Gastrocnemius medialis (tissue), 4 donors: Measurements from ENCODE around the gene SV2C. TPM values are rescaled to one million over a fixed set of nuclear protein-coding genes. Genes with fewer than 3 reads are reported as not detected.

Experiments used
- ATAC-seq, 2 donors: fragments of 150-250 bp; one replicate each; pipeline ENCODE4 v1.9.1; 2016
- DNase-seq, 2 donors: peaks; one replicate each; pipeline ENCODE4 v3.0.0-alpha.2; 2019
- H3K27ac ChIP-seq, 4 donors: fragments of 200-600 bp; sonication (generic); 1 replicate in 1 of 4; 2 replicates in 3 of 4; pipeline ENCODE4 v1.5.1; 2016 to 2018; ENCODE audit warnings: mild to moderate bottlenecking in 2 of 4, moderate library complexity in 1 of 4
- H3K27me3 ChIP-seq, 3 donors: fragments of 200-600 bp; sonication (generic) in 2 of 3; 1 replicate in 1 of 3; 2 replicates in 2 of 3; pipeline versions ENCODE4 v1.5.1 to v1.6.0; 2016 to 2019; ENCODE audit warnings: mild to moderate bottlenecking in 1 of 3, moderate library complexity in 1 of 3
- H3K36me3 ChIP-seq, 2 donors: fragments of 200-600 bp; sonication (generic) in 1 of 2; one replicate each; pipeline ENCODE4 v1.5.1; 2017 to 2018
- H3K4me1 ChIP-seq, 2 donors: fragments of 200-600 bp; sonication (generic) in 1 of 2; one replicate each; pipeline ENCODE4 v1.5.1; 2016 to 2017; ENCODE audit warnings: mild to moderate bottlenecking in 2 of 2
- H3K4me3 ChIP-seq, 4 donors: fragments of 200-600 bp; sonication (generic) in 3 of 4; 1 replicate in 1 of 4; 2 replicates in 3 of 4; pipeline ENCODE4 v1.5.1; 2016 to 2019; ENCODE audit warnings: mild to moderate bottlenecking in 2 of 4
- H3K9me3 ChIP-seq, 3 donors: fragments of 200-600 bp; sonication (generic) in 2 of 3; 1 replicate in 1 of 3; 2 replicates in 2 of 3; pipeline ENCODE4 v1.5.1; 2016 to 2019
- CTCF ChIP-seq, 5 experiments: fragments of 450-650 bp in 3 of 5; fragments of 200-600 bp in 2 of 5; sonication (generic) in 2 of 5; IDR thresholded peaks in 4 of 5; conservative IDR thresholded peaks in 1 of 5; 1 replicate in 4 of 5; 2 replicates in 1 of 5; pipeline ENCODE4 v1.5.1; 2016 to 2019; ENCODE audit warnings: antibody characterized with exemption in 5 of 5, mild to moderate bottlenecking in 3 of 5, moderate library complexity in 3 of 5
- POLR2A ChIP-seq, 2 donors: fragments of 450-650 bp; IDR thresholded peaks; one replicate each; pipeline ENCODE4 v1.6.1; 2017; ENCODE audit warnings: antibody characterized with exemption in 2 of 2, mild to moderate bottlenecking in 2 of 2, moderate library complexity in 2 of 2
- in situ Hi-C, 4 donors: fragments of 200-750 bp; cut with MboI; loops; one replicate each; pipeline versions ENCODE4 v1.15.0 to v1.8.0; 2017; ENCODE audit warnings: low sequenced_read_pairs in 4 of 4
- intact Hi-C: fragments of 100-400 bp; cut with DNase I; formaldehyde crosslinking; loops from one replicate; pipeline ENCODE4 v1.15.1; 2023; ENCODE audit warnings: low total_unique reads
- total RNA-seq, 4 donors: library from RNA; depleted of rRNA; stranded (reverse); fragments of >200 nt; gene quantifications; one replicate each; pipeline versions ENCODE4 v1.1.0 to v1.2.3, GENCODE V29; 2016

Gene SV2C
- total RNA-seq, 4 donors from 2014 or later = not detected

GRCh38 chr5:76372323-76373054 lies 289.3 kb downstream of the SV2C start:
- H3K9me3 ChIP-seq = no peaks in the 10 kb centered on the region
- ATAC-seq (no peak), DNase-seq (no peak)
- H3K27ac ChIP-seq = no peak overlapping the region
- no peaks in the 10 kb centered on the region for H3K4me1 ChIP-seq
- in situ Hi-C loops = no loop called here
- intact Hi-C loops = no loop called here
- no peaks in the 10 kb centered on the region for H3K27me3 ChIP-seq
- no peaks in the 10 kb centered on the region for H3K36me3 ChIP-seq
- TF ChIP-seq POLR2A (IDR thresholded peaks at IDR 0.05) = no peak
- no peak overlapping the region for H3K4me3 ChIP-seq

- ATAC-seq = no peak
- intact Hi-C loops = no loop called here
These were observed 293.1 kb downstream of the SV2C start for GRCh38 chr5:76376148-76376865.

DNA sequence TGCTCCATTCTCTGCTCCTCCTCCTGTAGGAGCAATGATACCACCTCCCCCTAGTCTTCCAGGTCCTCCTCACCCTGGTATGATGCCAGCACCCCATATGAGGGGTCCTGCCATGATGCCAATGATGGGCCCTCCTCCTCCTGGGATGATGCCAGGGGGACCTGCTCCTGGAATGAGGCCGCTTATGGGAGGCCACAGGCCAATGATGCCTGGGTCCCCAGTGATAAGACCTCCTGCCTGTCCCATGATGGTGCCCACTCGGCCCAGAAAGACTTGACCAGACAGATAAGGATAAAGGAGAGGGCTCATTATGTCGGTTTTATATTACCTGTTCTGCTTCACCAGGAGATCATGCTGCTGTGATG lies 293.7 kb downstream of the SV2C start:
- intact Hi-C loops (no loop called here), in situ Hi-C loops (no loop called here)
- no peaks in the 10 kb centered on the region for H3K4me1 ChIP-seq
- no peak overlapping the region for H3K27ac ChIP-seq
- no peak for TF ChIP-seq POLR2A (IDR thresholded peaks at IDR 0.05)
- no peak for TF ChIP-seq CTCF (IDR thresholded peaks at IDR 0.05 in 4 of 5, conservative IDR thresholded peaks at IDR 0.05 in 1 of 5)
- no peak for DNase-seq
- H3K36me3 ChIP-seq = no peaks in the 10 kb centered on the region
- ATAC-seq = no peak
- H3K4me3 ChIP-seq = no peak overlapping the region
- no peaks in the 10 kb centered on the region for H3K9me3 ChIP-seq
- H3K27me3 ChIP-seq = no peaks in the 10 kb centered on the region

More at GRCh38 chr5:76376148-76376865, 293.1 kb downstream of the SV2C start:
- Histone ChIP-seq H3K27me3 (no peaks in the 10 kb centered on the region), H3K36me3 (no peaks in the 10 kb centered on the region), H3K4me1 (no peaks in the 10 kb centered on the region), H3K9me3 (no peaks in the 10 kb centered on the region), H3K27ac (no peak overlapping the region), H3K4me3 (no peak overlapping the region)
- no peak for TF ChIP-seq CTCF (IDR thresholded peaks at IDR 0.05 in 4 of 5, conservative IDR thresholded peaks at IDR 0.05 in 1 of 5)
- no peak for TF ChIP-seq POLR2A (IDR thresholded peaks at IDR 0.05)
- in situ Hi-C loops = no loop called here
- no peak for DNase-seq

DNA sequence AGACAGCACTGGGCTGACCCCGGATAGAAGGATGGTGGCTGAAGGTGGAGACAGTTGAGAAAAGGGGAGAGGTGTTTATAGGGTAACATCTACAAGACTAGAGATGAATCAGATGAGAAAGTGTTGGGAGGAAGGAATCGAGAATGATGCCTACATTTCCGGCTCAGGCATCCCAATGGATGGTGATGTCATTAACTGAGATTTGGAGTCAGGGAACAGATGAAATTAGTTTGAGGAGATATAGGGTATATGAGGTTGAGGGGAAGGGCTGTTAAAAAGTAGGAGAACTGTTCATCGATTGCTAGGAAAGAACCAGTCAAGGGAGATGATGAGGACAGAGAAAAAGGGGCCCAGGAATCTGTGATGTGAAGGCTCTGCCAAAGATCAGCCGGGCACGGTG lies 295.2 kb downstream of the SV2C start:
- Histone ChIP-seq H3K4me1 (no peaks in the 10 kb centered on the region), H3K27me3 (no peaks in the 10 kb centered on the region), H3K27ac (no peak overlapping the region), H3K4me3 (no peak overlapping the region), H3K36me3 (no peaks in the 10 kb centered on the region), H3K9me3 (no peaks in the 10 kb centered on the region)
- ATAC-seq (no peak), DNase-seq (no peak)
- no peak for TF ChIP-seq CTCF (IDR thresholded peaks at IDR 0.05 in 4 of 5, conservative IDR thresholded peaks at IDR 0.05 in 1 of 5)
- no peak for TF ChIP-seq POLR2A (IDR thresholded peaks at IDR 0.05)
- intact Hi-C loops = no loop called here
- in situ Hi-C loops = no loop called here

DNA sequence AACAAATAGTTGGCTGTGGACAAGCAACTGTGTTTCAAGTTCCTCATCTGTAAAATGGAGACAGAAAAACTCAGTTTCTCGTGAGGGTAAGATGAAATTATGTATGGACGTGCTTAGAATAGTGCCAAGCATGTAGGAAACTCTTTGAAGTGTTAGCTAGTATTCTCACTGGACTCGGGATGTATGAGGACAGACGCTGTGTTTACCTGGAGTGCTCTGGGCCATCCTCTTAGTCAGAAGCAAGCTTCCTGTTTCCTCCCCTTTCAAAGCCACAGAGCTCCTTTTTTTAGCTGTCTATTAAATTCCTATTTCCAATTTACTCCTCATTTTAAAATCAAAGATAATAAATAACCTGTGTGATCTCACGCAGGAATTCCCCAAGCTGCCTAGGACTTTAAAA lies 296.1 kb downstream of the SV2C start:
- intact Hi-C loops (no loop called here), in situ Hi-C loops (no loop called here)
- H3K9me3 ChIP-seq = no peaks in the 10 kb centered on the region
- no peak for DNase-seq
- no peak overlapping the region for H3K4me3 ChIP-seq
- ATAC-seq = no peak
- TF ChIP-seq POLR2A (IDR thresholded peaks at IDR 0.05) = no peak
- no peak for TF ChIP-seq CTCF (IDR thresholded peaks at IDR 0.05 in 4 of 5, conservative IDR thresholded peaks at IDR 0.05 in 1 of 5)
- H3K36me3 ChIP-seq = no peaks in the 10 kb centered on the region
- no peak overlapping the region for H3K27ac ChIP-seq
- no peaks in the 10 kb centered on the region for H3K27me3 ChIP-seq
- H3K4me1 ChIP-seq = no peaks in the 10 kb centered on the region
